Mammary epithelial cell (primary cell): ENCODE results near the gene RTP5.

Experiments used
- CTCF ChIP-seq, 2 donors: IDR thresholded peaks in 1 of 2; conservative IDR thresholded peaks in 1 of 2; 2 replicates each; pipeline ENCODE4 v1.5.1; 2011 to 2012; ENCODE audit warnings: inconsistent platforms in 2 of 2, low read length in 2 of 2, mild to moderate bottlenecking in 2 of 2, control low read depth in 1 of 2, low read depth in 1 of 2; ENCODE audit not compliant: insufficient read depth in 1 of 2; ENCODE audit errors: extremely low read depth in 1 of 2
- EZH2 ChIP-seq: IDR thresholded peaks from 2 replicates; pipeline ENCODE4 v1.6.1; 2012; ENCODE audit warnings: low read length, inconsistent platforms, borderline replicate concordance

GRCh38 chr2:241901018-241901380, 31.5 kb downstream of the RTP5 start:
- no peak for TF ChIP-seq CTCF (conservative IDR thresholded peaks at IDR 0.05 in 1 of 2, IDR thresholded peaks at IDR 0.05 in 1 of 2; ENCODE audit: extremely low read depth in 1 of 2, insufficient read depth in 1 of 2, low read depth in 1 of 2, low read length in 2 of 2)
- no peak for TF ChIP-seq EZH2
